ENCODE data around the gene RSPRY1.

Gene RSPRY1

GRCh38 chr16:57276596-57276995, 90.5 kb downstream of the RSPRY1 start:
- peak; percentile 29 for DNase-seq (ENCODE audit: low spot score)
- H3K27ac ChIP-seq = no peak overlapping the region

GRCh38 chr16:57277586-57277985, 91.5 kb downstream of the RSPRY1 start:
- Histone ChIP-seq H3K27ac (no peak overlapping the region), H3K4me3 (no peak overlapping the region)
- no peak for TF ChIP-seq CTCF (IDR thresholded peaks at IDR 0.05)
- DNase-seq (ENCODE audit: low spot score) = no peak

More at GRCh38 chr16:57276596-57276995, 90.5 kb downstream of the RSPRY1 start:
- TF ChIP-seq CTCF (IDR thresholded peaks at IDR 0.05) = no peak
- no peak overlapping the region for H3K4me3 ChIP-seq

- Histone ChIP-seq H3K4me3 (no peak overlapping the region), H3K27ac (no peak overlapping the region)
- peak; percentile 61 for DNase-seq (ENCODE audit: low spot score)
- TF ChIP-seq CTCF (IDR thresholded peaks at IDR 0.05) = no peak
Observed at GRCh38 chr16:57278494-57278893, 92.4 kb downstream of the RSPRY1 start.

GRCh38 chr16:57279780-57280638, 93.9 kb downstream of the RSPRY1 start:
- TF ChIP-seq CTCF (IDR thresholded peaks at IDR 0.05) = no peak
- DNase-seq (ENCODE audit: low spot score) = no peak
- Histone ChIP-seq H3K27ac (no peak overlapping the region), H3K4me3 (no peak overlapping the region)

GRCh38 chr16:57281791-57282190, 95.7 kb downstream of the RSPRY1 start:
- no peak for DNase-seq (ENCODE audit: low spot score)

GRCh38 chr16:57282510-57283213, 96.5 kb downstream of the RSPRY1 start:
- DNase-seq (ENCODE audit: low spot score) = peak; percentile 21

More at GRCh38 chr16:57281791-57282190, 95.7 kb downstream of the RSPRY1 start:
- Histone ChIP-seq H3K27ac (no peak overlapping the region), H3K4me3 (no peak overlapping the region)
- no peak for TF ChIP-seq CTCF (IDR thresholded peaks at IDR 0.05)

More at GRCh38 chr16:57282510-57283213, 96.5 kb downstream of the RSPRY1 start:
- Histone ChIP-seq H3K27ac (no peak overlapping the region), H3K4me3 (no peak overlapping the region)
- no peak for TF ChIP-seq CTCF (IDR thresholded peaks at IDR 0.05)
